GM19324 (cell line): ENCODE data around the gene PSMD2.

ENCODE experiments used
- ATAC-seq: cut with Tn5 transposase; IDR thresholded peaks from one replicate; pipeline ENCODE4 v1.9.1; 2021; ENCODE audit warnings: mild to moderate bottlenecking, moderate library complexity; ENCODE audit not compliant: unreplicated experiment, low FRiP score

The PSMD2 gene

GRCh38 chr3:184315871-184316661, 17.0 kb downstream of the PSMD2 start:
- no peak for ATAC-seq

GRCh38 chr3:184316792-184317191, 17.8 kb downstream of the PSMD2 start:
- no peak for ATAC-seq

- no peak for ATAC-seq
Observed at GRCh38 chr3:184317201-184317600, 18.2 kb downstream of the PSMD2 start.

GRCh38 chr3:184320104-184320445, 21.0 kb downstream of the PSMD2 start:
- ATAC-seq: no peak

- ATAC-seq: no peak
Observed at GRCh38 chr3:184321666-184322065, 22.6 kb downstream of the PSMD2 start.

GRCh38 chr3:184322731-184323487, 23.9 kb downstream of the PSMD2 start:
- ATAC-seq: no peak

- ATAC-seq: no peak
Observed at GRCh38 chr3:184323696-184324095, 24.7 kb downstream of the PSMD2 start.

- no peak for ATAC-seq
Observed at GRCh38 chr3:184325269-184325668, 26.2 kb downstream of the PSMD2 start.

- no peak for ATAC-seq
Observed at GRCh38 chr3:184325715-184326369, 26.8 kb downstream of the PSMD2 start.

- ATAC-seq: no peak
Observed at GRCh38 chr3:184327171-184327570, 28.1 kb downstream of the PSMD2 start.

- ATAC-seq: no peak
Observed at GRCh38 chr3:184328516-184328915, 29.5 kb downstream of the PSMD2 start.

- no peak for ATAC-seq
Observed at GRCh38 chr3:184332370-184333090, 33.5 kb downstream of the PSMD2 start.

GRCh38 chr3:184333190-184333589, 34.1 kb downstream of the PSMD2 start:
- ATAC-seq: no peak

GRCh38 chr3:184333700-184334099, 34.7 kb downstream of the PSMD2 start:
- no peak for ATAC-seq

- ATAC-seq: no peak
Observed at GRCh38 chr3:184334470-184335158, 35.6 kb downstream of the PSMD2 start.

- ATAC-seq: no peak
Observed at GRCh38 chr3:184335291-184335660, 36.2 kb downstream of the PSMD2 start.

GRCh38 chr3:184335661-184336546, 36.9 kb downstream of the PSMD2 start:
- peak; percentile 85 for ATAC-seq

GRCh38 chr3:184336547-184337398, 37.7 kb downstream of the PSMD2 start:
- ATAC-seq: no peak

- ATAC-seq: no peak
Observed at GRCh38 chr3:184337399-184337714, 38.3 kb downstream of the PSMD2 start, which contains the start of gene FAM131A. Gene FAM131A (plus strand): TSS chr3:184337600. CDS start chr3:184337631, 31 bp downstream.
